Measurements from ENCODE around the gene KLHDC7A. TPM values are rescaled to one million over a fixed set of nuclear protein-coding genes. Genes with fewer than 3 reads are reported as not detected.

The KLHDC7A gene
- total RNA-seq, 1 donor from 2014 or later = not detected

- DNase-seq (ENCODE audit: low read depth, low spot score) = no peak
These were observed 9.9 kb upstream of the KLHDC7A start for GRCh38 chr1:18470671-18471355.

- DNase-seq (ENCODE audit: low read depth, low spot score) = no peak
These were observed 7.4 kb upstream of the KLHDC7A start for GRCh38 chr1:18473195-18473815.

- DNase-seq (ENCODE audit: low read depth, low spot score) = no peak
These were observed 6.1 kb upstream of the KLHDC7A start for GRCh38 chr1:18474559-18475175.

GRCh38 chr1:18475234-18475905, 5.4 kb upstream of the KLHDC7A start:
- no peak for DNase-seq (ENCODE audit: low read depth, low spot score)

GRCh38 chr1:18479454-18479853, 1.3 kb upstream of the KLHDC7A start:
- DNase-seq (ENCODE audit: low read depth, low spot score) = no peak

- DNase-seq (ENCODE audit: low read depth, low spot score) = no peak
These were observed 625 bp downstream of the KLHDC7A start for GRCh38 chr1:18481190-18481920.

- DNase-seq (ENCODE audit: low read depth, low spot score) = no peak
These were observed 1.4 kb downstream of the KLHDC7A start for GRCh38 chr1:18481921-18482701.

- no peak for DNase-seq (ENCODE audit: low read depth, low spot score)
These were observed 2.1 kb downstream of the KLHDC7A start for GRCh38 chr1:18482721-18483425.

GRCh38 chr1:18484276-18484675, 3.5 kb downstream of the KLHDC7A start:
- no peak for DNase-seq (ENCODE audit: low read depth, low spot score)

- DNase-seq (ENCODE audit: low read depth, low spot score) = no peak
These were observed 4.0 kb downstream of the KLHDC7A start for GRCh38 chr1:18484721-18485120.

- DNase-seq (ENCODE audit: low read depth, low spot score) = no peak
These were observed 4.5 kb downstream of the KLHDC7A start for GRCh38 chr1:18485227-18485626.

- DNase-seq (ENCODE audit: low read depth, low spot score) = no peak
These were observed 5.5 kb downstream of the KLHDC7A start for GRCh38 chr1:18486195-18486594.

GRCh38 chr1:18489417-18490143, 8.8 kb downstream of the KLHDC7A start:
- DNase-seq (ENCODE audit: low read depth, low spot score) = no peak

GRCh38 chr1:18491168-18491567, 10.4 kb downstream of the KLHDC7A start:
- no peak for DNase-seq (ENCODE audit: low read depth, low spot score)

- DNase-seq (ENCODE audit: low read depth, low spot score) = no peak
These were observed 13.6 kb downstream of the KLHDC7A start for GRCh38 chr1:18494304-18494703.

GRCh38 chr1:18495635-18496034, 14.9 kb downstream of the KLHDC7A start:
- no peak for DNase-seq (ENCODE audit: low read depth, low spot score)

GRCh38 chr1:18496056-18496455, 15.3 kb downstream of the KLHDC7A start:
- DNase-seq (ENCODE audit: low read depth, low spot score) = no peak

- DNase-seq (ENCODE audit: low read depth, low spot score) = no peak
These were observed 15.9 kb downstream of the KLHDC7A start for GRCh38 chr1:18496497-18497235.

GRCh38 chr1:18501833-18502232, 21.1 kb downstream of the KLHDC7A start:
- DNase-seq (ENCODE audit: low read depth, low spot score) = no peak

Data from pulmonary artery endothelial cell (primary cell).